Testis (tissue), 3 donors: ENCODE measurements around the gene ASF1B. TPM values are rescaled to one million over a fixed set of nuclear protein-coding genes. Genes with fewer than 3 reads are reported as not detected.

ENCODE experiments used
- DNase-seq: peaks from one replicate; pipeline ENCODE4 v3.0.0-alpha.2; 2019
- H3K27ac ChIP-seq, 2 donors: fragments of 200-600 bp; sonication (generic); one replicate each; pipeline ENCODE4 v1.5.1; 2019
- H3K27me3 ChIP-seq: fragments of 200-600 bp; sonication (generic); one replicate; pipeline ENCODE4 v1.5.1; 2019
- H3K36me3 ChIP-seq: fragments of 200-600 bp; sonication (generic); one replicate; pipeline ENCODE4 v1.5.1; 2017; ENCODE audit warnings: low read depth; ENCODE audit errors: missing control alignments
- H3K4me1 ChIP-seq: fragments of 200-600 bp; sonication (generic); one replicate; pipeline ENCODE4 v1.5.1; 2019
- H3K4me3 ChIP-seq, 2 donors: fragments of 200-600 bp; sonication (generic); one replicate each; pipeline ENCODE4 v1.5.1; 2017 to 2019
- H3K9me3 ChIP-seq: fragments of 200-600 bp; sonication (generic); one replicate; pipeline ENCODE4 v1.5.1; 2017
- POLR2A ChIP-seq: fragments of 450-650 bp; IDR thresholded peaks from one replicate; pipeline ENCODE4 v1.6.1; 2017; ENCODE audit warnings: antibody characterized with exemption, mild to moderate bottlenecking, moderate library complexity
- WGBS, 2 donors: methylation state at CpG; one replicate each; pipeline ENCODE4 v1.1.5; 2018; 5-methylcytosine and 5-hydroxymethylcytosine counted together
- intact Hi-C: fragments of 100-400 bp; cut with DNase I; formaldehyde crosslinking; loops from one replicate; pipeline ENCODE4 v1.15.1; 2023; ENCODE audit warnings: low total_unique reads
- polyA plus RNA-seq: library from polyadenylated mRNA; stranded (reverse); fragments of 350-450 nt; fragmentation: Illumina TruSeq; extraction: RNeasy Lipid Tissue Mini Kit (QIAGEN cat#74804); gene quantifications from one replicate; pipeline ENCODE4 v1.2.3, GENCODE V29; 2014; ENCODE audit warnings: low read depth, low replicate concordance; ENCODE audit not compliant: insufficient read depth
- total RNA-seq, 2 donors: library from RNA; depleted of rRNA; stranded (reverse); fragments of >200 nt; gene quantifications; one replicate each; pipeline ENCODE4 v1.2.3, GENCODE V29; 2016
- TF ChIP-seq, protein P1 (sequence below), 3 experiments: fragments of 450-650 bp in 2 of 3; fragments of 200-600 bp in 1 of 3; sonication (generic) in 1 of 3; IDR thresholded peaks; one replicate each; pipeline ENCODE4 v1.5.1; 2016 to 2019; ENCODE audit warnings: antibody characterized with exemption in 3 of 3, mild to moderate bottlenecking in 2 of 3, moderate library complexity in 1 of 3

Gene ASF1B
- total and polyA plus RNA-seq, 3 donors from 2014 or later, result 31.5 to 55.2 (median 52.7) TPM

DNA sequence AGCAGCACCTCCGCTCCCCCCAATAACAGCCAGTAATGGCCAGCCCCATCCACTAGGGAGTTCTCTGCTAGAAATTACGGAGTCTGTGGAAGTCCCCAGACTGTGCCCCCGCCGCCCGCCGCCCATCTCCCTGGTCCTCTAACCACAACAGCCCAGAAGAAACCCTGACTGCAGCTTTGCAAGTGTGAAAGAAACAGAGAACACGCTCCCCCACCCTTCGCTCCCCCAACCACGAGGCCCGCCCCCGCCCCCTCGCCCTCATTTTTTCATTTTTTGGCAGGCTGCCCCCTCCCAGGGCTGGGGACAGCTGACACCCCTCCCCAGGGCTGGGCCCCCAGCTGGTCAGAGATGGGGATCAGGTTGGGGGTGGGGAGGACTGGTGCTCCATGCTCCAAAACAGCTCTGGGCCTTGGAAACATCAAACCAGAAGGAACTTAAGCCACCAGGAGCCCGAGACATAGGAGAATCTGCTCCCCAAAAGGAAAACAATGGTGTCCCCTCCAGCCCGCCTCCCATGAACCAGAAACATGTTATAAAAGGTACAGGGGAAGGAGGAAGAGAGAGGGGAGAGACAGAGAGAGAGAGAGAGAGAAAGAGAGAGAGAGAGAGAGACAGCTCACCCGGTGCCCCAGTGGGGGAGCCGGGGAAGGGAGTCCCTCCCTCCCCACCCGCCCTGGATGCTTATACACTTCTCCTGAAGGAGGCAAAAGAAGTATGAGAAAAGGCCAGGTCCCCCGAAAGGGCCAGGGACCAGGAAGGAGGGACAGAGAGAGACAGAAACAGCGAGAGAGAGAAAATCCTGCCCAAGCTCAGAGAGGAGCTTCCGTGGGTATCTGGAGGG lies 29.8 kb upstream of the ASF1B start:
- 63 to 68% methylated on average over 14 to 20 of the region's 20 CpGs for WGBS, 2 donors
- TF ChIP-seq, protein P1, sequence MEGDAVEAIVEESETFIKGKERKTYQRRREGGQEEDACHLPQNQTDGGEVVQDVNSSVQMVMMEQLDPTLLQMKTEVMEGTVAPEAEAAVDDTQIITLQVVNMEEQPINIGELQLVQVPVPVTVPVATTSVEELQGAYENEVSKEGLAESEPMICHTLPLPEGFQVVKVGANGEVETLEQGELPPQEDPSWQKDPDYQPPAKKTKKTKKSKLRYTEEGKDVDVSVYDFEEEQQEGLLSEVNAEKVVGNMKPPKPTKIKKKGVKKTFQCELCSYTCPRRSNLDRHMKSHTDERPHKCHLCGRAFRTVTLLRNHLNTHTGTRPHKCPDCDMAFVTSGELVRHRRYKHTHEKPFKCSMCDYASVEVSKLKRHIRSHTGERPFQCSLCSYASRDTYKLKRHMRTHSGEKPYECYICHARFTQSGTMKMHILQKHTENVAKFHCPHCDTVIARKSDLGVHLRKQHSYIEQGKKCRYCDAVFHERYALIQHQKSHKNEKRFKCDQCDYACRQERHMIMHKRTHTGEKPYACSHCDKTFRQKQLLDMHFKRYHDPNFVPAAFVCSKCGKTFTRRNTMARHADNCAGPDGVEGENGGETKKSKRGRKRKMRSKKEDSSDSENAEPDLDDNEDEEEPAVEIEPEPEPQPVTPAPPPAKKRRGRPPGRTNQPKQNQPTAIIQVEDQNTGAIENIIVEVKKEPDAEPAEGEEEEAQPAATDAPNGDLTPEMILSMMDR (IDR thresholded peaks at IDR 0.05), result no peak
- no peak for TF ChIP-seq POLR2A
- H3K4me3 ChIP-seq, result no peak overlapping the region

DNA sequence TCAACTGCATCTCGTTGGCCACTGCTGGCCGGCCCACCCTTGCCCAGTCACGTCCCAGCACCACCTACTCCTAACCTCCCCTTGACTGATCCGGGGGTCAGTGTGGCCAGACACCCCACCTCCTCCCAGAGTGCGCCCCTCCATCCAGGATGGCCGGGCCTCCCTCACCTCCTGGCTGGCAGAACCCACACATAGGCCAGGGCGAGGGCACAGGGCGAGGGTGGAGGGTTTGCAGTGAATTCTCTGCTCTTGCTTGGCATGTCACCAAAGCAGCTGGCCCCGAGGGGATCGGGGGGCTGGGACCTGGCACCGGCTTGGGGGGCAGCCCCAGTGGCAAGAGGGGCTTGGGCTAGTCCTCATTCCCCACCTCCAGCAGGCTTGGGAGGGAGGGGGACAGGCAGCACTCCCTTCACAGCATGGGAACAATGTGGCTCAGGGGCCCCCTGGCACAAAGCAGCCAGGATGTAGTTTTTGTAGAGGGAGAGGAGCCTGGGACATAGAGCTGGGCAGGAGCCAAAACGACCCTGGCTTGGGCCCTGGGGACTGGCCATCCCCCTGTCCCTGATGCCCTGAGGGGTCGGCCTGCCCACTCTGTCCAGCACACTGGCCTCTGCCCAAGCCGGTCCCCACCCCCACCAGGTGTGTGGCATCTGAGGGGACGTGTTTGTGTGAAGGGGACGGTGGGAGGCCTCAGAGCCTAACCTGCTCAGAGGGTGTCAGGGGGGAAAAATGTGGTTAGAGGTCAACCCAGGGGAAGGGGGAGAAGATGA lies 28.5 kb upstream of the ASF1B start:
- intact Hi-C loops, result no loop called here
- Histone ChIP-seq H3K27ac (no peak overlapping the region), H3K4me3 (no peak overlapping the region), H3K9me3 (no peaks in the 10 kb centered on the region), H3K36me3 (no peaks in the 10 kb centered on the region), H3K27me3 (no peaks in the 10 kb centered on the region), H3K4me1 (peaks cover 10% of the 10 kb centered on the region)
- DNase-seq, result no peak
- no peak for TF ChIP-seq POLR2A
- TF ChIP-seq, protein P1 (IDR thresholded peaks at IDR 0.05), result no peak
- WGBS, 2 donors, result 73 to 85% methylated on average over 6 to 15 of the region's 16 CpGs

More for the DNA sequence above, 29.8 kb upstream of the ASF1B start:
- intact Hi-C loops, result no loop called here
- H3K27me3 ChIP-seq, result no peaks in the 10 kb centered on the region
- peaks cover 10% of the 10 kb centered on the region for H3K4me1 ChIP-seq
- no peaks in the 10 kb centered on the region for H3K36me3 ChIP-seq
- no peaks in the 10 kb centered on the region for H3K9me3 ChIP-seq
- no peak for DNase-seq
- no peak overlapping the region for H3K27ac ChIP-seq

DNA sequence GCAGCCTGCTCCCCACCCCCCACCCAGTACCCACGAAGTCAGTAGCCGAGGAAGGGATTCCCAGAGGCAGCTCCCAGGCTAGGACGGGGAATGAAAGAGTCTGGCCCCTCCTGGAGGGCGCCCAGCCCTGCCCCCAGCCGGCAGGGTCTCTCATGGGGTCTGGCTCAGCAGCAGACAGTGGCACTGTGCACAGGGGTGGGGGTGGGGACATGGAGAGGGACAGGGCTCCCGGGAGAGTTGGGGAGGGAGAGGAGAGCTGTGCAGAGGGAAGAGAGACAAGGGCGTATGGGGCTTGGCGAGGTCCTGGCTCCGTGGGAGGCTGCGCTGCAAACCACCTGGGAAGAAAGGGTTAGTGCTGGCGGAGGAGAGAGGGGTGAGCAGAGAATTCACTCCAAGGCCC lies 27.7 kb upstream of the ASF1B start:
- 84 to 85% methylated on average over 8 to 11 of the region's 11 CpGs for WGBS, 2 donors
- TF ChIP-seq POLR2A, result no peak
- TF ChIP-seq, protein P1 (IDR thresholded peaks at IDR 0.05), result no peak
- H3K27me3 ChIP-seq, result no peaks in the 10 kb centered on the region
- no peak overlapping the region for H3K27ac ChIP-seq
- H3K36me3 ChIP-seq, result no peaks in the 10 kb centered on the region
- DNase-seq, result no peak
- no peak overlapping the region for H3K4me3 ChIP-seq
- peaks cover 10% of the 10 kb centered on the region for H3K4me1 ChIP-seq
- intact Hi-C loops, result no loop called here
- no peaks in the 10 kb centered on the region for H3K9me3 ChIP-seq

DNA sequence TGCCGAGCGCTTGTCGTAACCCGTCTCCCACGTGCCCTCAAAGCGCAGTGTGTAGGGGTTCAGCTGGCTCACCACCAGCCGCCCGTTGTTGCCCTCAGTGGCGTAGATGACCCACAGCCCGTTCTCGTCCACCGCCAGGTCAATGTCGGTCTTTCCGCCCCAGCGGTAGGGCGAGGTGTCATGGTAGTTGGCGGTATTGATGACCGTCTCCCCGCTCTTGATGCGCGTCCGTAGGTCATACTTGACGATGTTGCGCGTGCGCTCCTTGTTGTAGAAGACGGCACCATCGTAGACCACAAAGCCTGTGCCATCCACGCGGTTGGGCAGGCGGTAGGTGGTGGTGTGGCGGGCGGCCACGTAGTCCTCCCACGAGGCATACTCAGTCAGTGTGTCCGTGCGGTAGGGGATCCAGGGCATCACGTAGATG lies 26.5 kb upstream of the ASF1B start:
- DNase-seq, result no peak
- 95 to 96% methylated on average over 33 to 38 of the region's 38 CpGs for WGBS, 2 donors
- no peaks in the 10 kb centered on the region for H3K36me3 ChIP-seq
- intact Hi-C loops, result no loop called here
- no peak overlapping the region for H3K27ac ChIP-seq
- TF ChIP-seq, protein P1 (IDR thresholded peaks at IDR 0.05), result no peak
- TF ChIP-seq POLR2A, result no peak
- H3K4me3 ChIP-seq, result no peak overlapping the region
- peaks cover 10% of the 10 kb centered on the region for H3K4me1 ChIP-seq
- H3K27me3 ChIP-seq, result no peaks in the 10 kb centered on the region
- H3K9me3 ChIP-seq, result no peaks in the 10 kb centered on the region
